GM23338 (cell line): ENCODE measurements around the gene HBB. TPM values are rescaled to one million over a fixed set of nuclear protein-coding genes. Genes with fewer than 3 reads are reported as not detected.
A peak's percentile ranks its signal among the peaks of the same experiment; 100 is the strongest.

Experiments
- ATAC-seq: fragments of 200-7000 bp; cut with Tn5 transposase; 3 replicates; pipeline ENCODE4 v1.9.1; 2020
- DNase-seq: peaks from one replicate; pipeline ENCODE4 v3.0.0-alpha.2; 2015; ENCODE audit warnings: low spot score
- H2AFZ ChIP-seq: fragments of 200-600 bp; sonication (generic); 2 replicates; pipeline ENCODE4 v1.8.0; 2016; ENCODE audit warnings: antibody characterized with exemption, mild to moderate bottlenecking, moderate library complexity
- H3F3A ChIP-seq: fragments of 200-600 bp; sonication (generic); replicated peaks from 2 replicates; pipeline ENCODE4 v1.8.0; 2017; ENCODE audit warnings: antibody characterized with exemption, mixed run types, low read depth
- H3K27ac ChIP-seq: fragments of 200-600 bp; sonication (generic); 2 replicates; pipeline ENCODE4 v1.6.1; 2016; ENCODE audit warnings: low read depth
- H3K27me3 ChIP-seq: fragments of 200-600 bp; sonication (generic); 2 replicates; pipeline ENCODE4 v1.8.0; 2016; ENCODE audit warnings: mild to moderate bottlenecking, mixed run types, moderate library complexity; ENCODE audit not compliant: insufficient read depth
- H3K36me3 ChIP-seq: fragments of 200-600 bp; sonication (generic); 2 replicates; pipeline ENCODE4 v1.8.0; 2016; ENCODE audit warnings: mild to moderate bottlenecking; ENCODE audit not compliant: insufficient read depth
- H3K4me1 ChIP-seq: fragments of 200-600 bp; sonication (generic); 2 replicates; pipeline ENCODE4 v1.8.0; 2016; ENCODE audit warnings: mild to moderate bottlenecking, moderate library complexity; ENCODE audit not compliant: insufficient read depth
- H3K4me2 ChIP-seq: fragments of 200-600 bp; sonication (generic); 2 replicates; pipeline ENCODE4 v1.7.1; 2017; ENCODE audit warnings: mixed run types
- H3K4me3 ChIP-seq: fragments of 200-600 bp; sonication (generic); 2 replicates; pipeline ENCODE4 v1.6.1; 2016; ENCODE audit warnings: mixed run types
- H3K79me2 ChIP-seq: fragments of 200-600 bp; sonication (generic); replicated peaks from 2 replicates; pipeline ENCODE4 v1.8.0; 2017; ENCODE audit warnings: mild to moderate bottlenecking; ENCODE audit not compliant: insufficient read depth
- H3K9me2 ChIP-seq: fragments of 200-600 bp; sonication (generic); 2 replicates; pipeline ENCODE4 v1.8.0; 2017; ENCODE audit not compliant: insufficient read depth
- H4K20me1 ChIP-seq: fragments of 200-600 bp; sonication (generic); replicated peaks from 2 replicates; pipeline ENCODE4 v1.8.0; 2017; ENCODE audit warnings: mild to moderate bottlenecking; ENCODE audit not compliant: insufficient read depth
- H3K27ac Mint-ChIP-seq: 2 replicates; pipeline ENCODE4 v1.8.0; 2020; ENCODE audit warnings: inconsistent platforms, mild to moderate bottlenecking, moderate library complexity, mixed read lengths
- H3K27me3 Mint-ChIP-seq: 3 replicates; pipeline ENCODE4 v1.8.0; 2022; ENCODE audit warnings: low read depth, mild to moderate bottlenecking, moderate library complexity, mixed read lengths, inconsistent platforms; ENCODE audit not compliant: insufficient read depth, poor library complexity
- H3K36me3 Mint-ChIP-seq: 3 replicates; pipeline ENCODE4 v1.8.0; 2021; ENCODE audit warnings: low read depth, mild to moderate bottlenecking, inconsistent platforms, moderate library complexity, mixed read lengths
- H3K4me1 Mint-ChIP-seq: 3 replicates; pipeline ENCODE4 v1.8.0; 2020; ENCODE audit warnings: mild to moderate bottlenecking, inconsistent platforms, mixed read lengths
- H3K4me3 Mint-ChIP-seq: 3 replicates; pipeline ENCODE4 v1.8.0; 2021; ENCODE audit warnings: moderate library complexity, mild to moderate bottlenecking, inconsistent platforms, mixed read lengths
- H3K9me3 Mint-ChIP-seq: 3 replicates; pipeline ENCODE4 v1.8.0; 2020; ENCODE audit warnings: moderate library complexity, mild to moderate bottlenecking, inconsistent platforms, mixed read lengths
- EZH2phosphoT487 ChIP-seq: fragments of 200-600 bp; sonication (generic); IDR thresholded peaks from one replicate; pipeline ENCODE4 v1.8.1; 2018; ENCODE audit warnings: antibody characterized with exemption; ENCODE audit not compliant: unreplicated experiment
- NANOG ChIP-seq: IDR thresholded peaks from 2 replicates; pipeline ENCODE4 v1.6.1; 2016; ENCODE audit warnings: antibody characterized with exemption, borderline replicate concordance
- POLR2AphosphoS5 ChIP-seq: IDR thresholded peaks from 2 replicates; pipeline ENCODE4 v1.6.1; 2016; ENCODE audit warnings: antibody characterized with exemption, low read depth
- ZNF114 ChIP-seq: fragments of 250-450 bp; sonication (Bioruptor Pico); IDR thresholded peaks from 2 replicates; pipeline ENCODE4 v1.5.0; 2020; ENCODE audit warnings: mild to moderate bottlenecking, moderate library complexity
- polyA plus RNA-seq: library from polyadenylated mRNA; unstranded; fragments of >200 nt; fragmentation: Nextera tagmentation; extraction: Ambion mirVana; gene quantifications from 2 replicates; pipeline ENCODE4 v1.2.1, GENCODE V29; 2016
- total RNA-seq: library from RNA; depleted of rRNA; stranded (reverse); fragments of >200 nt; shearing (Covaris generic); gene quantifications from 2 replicates; pipeline ENCODE4 v1.2.3, GENCODE V29; 2014
- TF ChIP-seq, protein P1 (sequence below), 2 experiments: fragments of 200-600 bp in 1 of 2; sonication (generic) in 1 of 2; conservative IDR thresholded peaks; 2 replicates each; pipeline versions ENCODE4 v1.5.1 to v1.6.1; 2016 to 2017; ENCODE audit warnings: antibody characterized with exemption in 2 of 2, low read depth in 2 of 2, mild to moderate bottlenecking in 2 of 2, moderate library complexity in 1 of 2
- TF ChIP-seq, protein P2 (sequence below): IDR thresholded peaks from one replicate; pipeline ENCODE4 v1.6.1; 2018; ENCODE audit warnings: antibody characterized with exemption; ENCODE audit not compliant: unreplicated experiment
- TF ChIP-seq, protein P3 (sequence below): fragments of 250-450 bp; sonication (Bioruptor Pico); IDR thresholded peaks from 2 replicates; pipeline ENCODE4 v1.5.0; 2020; ENCODE audit warnings: mild to moderate bottlenecking, moderate library complexity

HBB gene
- total and polyA plus RNA-seq, 2 experiments from 2014 or later, result not detected

DNA sequence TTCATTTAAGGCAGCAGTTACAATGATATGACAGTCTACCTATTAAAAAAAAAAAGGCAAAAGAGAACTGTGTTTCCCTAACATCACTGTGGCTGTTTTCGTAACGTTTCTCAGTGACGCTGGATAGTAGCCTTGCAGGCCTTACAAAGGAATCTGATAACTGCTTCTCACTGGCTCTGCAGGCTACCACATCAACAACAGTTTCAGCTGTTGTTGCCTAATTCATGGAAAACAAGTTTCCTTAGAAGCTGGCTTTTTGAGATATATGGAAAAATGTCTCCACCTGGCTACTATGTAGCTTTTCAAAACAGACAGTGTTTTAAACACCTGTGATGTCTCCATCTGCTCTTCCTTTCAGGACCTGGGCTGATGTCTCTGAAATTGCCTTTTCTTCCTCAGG lies 30.1 kb downstream of the HBB start (continued):
- TF ChIP-seq NANOG (no peak), POLR2AphosphoS5 (no peak), ZNF114 (no peak), EZH2phosphoT487 (no peak)
- TF ChIP-seq, protein P1, sequence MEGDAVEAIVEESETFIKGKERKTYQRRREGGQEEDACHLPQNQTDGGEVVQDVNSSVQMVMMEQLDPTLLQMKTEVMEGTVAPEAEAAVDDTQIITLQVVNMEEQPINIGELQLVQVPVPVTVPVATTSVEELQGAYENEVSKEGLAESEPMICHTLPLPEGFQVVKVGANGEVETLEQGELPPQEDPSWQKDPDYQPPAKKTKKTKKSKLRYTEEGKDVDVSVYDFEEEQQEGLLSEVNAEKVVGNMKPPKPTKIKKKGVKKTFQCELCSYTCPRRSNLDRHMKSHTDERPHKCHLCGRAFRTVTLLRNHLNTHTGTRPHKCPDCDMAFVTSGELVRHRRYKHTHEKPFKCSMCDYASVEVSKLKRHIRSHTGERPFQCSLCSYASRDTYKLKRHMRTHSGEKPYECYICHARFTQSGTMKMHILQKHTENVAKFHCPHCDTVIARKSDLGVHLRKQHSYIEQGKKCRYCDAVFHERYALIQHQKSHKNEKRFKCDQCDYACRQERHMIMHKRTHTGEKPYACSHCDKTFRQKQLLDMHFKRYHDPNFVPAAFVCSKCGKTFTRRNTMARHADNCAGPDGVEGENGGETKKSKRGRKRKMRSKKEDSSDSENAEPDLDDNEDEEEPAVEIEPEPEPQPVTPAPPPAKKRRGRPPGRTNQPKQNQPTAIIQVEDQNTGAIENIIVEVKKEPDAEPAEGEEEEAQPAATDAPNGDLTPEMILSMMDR (conservative IDR thresholded peaks at IDR 0.05; ENCODE audit: low read depth in 2 of 2), result no peak
- TF ChIP-seq, protein P2, sequence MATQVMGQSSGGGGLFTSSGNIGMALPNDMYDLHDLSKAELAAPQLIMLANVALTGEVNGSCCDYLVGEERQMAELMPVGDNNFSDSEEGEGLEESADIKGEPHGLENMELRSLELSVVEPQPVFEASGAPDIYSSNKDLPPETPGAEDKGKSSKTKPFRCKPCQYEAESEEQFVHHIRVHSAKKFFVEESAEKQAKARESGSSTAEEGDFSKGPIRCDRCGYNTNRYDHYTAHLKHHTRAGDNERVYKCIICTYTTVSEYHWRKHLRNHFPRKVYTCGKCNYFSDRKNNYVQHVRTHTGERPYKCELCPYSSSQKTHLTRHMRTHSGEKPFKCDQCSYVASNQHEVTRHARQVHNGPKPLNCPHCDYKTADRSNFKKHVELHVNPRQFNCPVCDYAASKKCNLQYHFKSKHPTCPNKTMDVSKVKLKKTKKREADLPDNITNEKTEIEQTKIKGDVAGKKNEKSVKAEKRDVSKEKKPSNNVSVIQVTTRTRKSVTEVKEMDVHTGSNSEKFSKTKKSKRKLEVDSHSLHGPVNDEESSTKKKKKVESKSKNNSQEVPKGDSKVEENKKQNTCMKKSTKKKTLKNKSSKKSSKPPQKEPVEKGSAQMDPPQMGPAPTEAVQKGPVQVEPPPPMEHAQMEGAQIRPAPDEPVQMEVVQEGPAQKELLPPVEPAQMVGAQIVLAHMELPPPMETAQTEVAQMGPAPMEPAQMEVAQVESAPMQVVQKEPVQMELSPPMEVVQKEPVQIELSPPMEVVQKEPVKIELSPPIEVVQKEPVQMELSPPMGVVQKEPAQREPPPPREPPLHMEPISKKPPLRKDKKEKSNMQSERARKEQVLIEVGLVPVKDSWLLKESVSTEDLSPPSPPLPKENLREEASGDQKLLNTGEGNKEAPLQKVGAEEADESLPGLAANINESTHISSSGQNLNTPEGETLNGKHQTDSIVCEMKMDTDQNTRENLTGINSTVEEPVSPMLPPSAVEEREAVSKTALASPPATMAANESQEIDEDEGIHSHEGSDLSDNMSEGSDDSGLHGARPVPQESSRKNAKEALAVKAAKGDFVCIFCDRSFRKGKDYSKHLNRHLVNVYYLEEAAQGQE, result no peak

DNA sequence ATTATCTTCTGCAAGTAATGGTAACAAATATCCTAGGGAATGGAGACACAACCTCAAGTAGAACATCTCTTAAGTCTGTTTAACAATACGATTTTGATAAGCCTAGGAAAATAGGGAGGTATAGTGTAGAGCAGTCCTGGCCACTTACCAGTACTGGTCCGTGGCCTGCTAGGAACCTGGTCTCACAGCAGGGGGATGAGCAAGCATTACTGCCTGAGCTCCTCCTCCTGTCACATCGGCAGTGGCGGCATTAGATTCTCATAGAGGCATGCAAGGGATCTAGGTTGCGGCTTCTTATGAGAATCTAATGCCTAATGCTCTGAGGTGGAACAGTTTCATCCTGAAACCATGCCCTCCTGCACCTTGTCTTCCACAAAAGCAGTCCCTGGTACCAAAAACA lies 30.8 kb downstream of the HBB start:
- no peaks in the 10 kb centered on the region for H3K79me2 ChIP-seq
- no peak overlapping the region for H3K27ac ChIP-seq
- H2AFZ ChIP-seq, result peak overlapping the region; percentile 0; the same call in 1 of the 2 replicates
- H3K4me1 ChIP-seq, result no peaks in the 10 kb centered on the region
- no peak overlapping the region for H3K4me3 ChIP-seq
- no peak overlapping the region for H3K4me2 ChIP-seq
- Mint-ChIP-seq H3K27ac (no peak overlapping the region), H3K4me3 (no peak overlapping the region), H3K9me3 (peaks cover 7% of the 10 kb centered on the region; the same call in 2 of the 3 replicates), H3K36me3 (no peaks in the 10 kb centered on the region), H3K27me3 (peaks cover 2% of the 10 kb centered on the region), H3K4me1 (peaks cover 8% of the 10 kb centered on the region; the same call in 2 of the 3 replicates)
- ATAC-seq (peak; percentile 79), DNase-seq (peak; percentile 23)
- H3K9me2 ChIP-seq, result no peaks in the 10 kb centered on the region
- no peaks in the 10 kb centered on the region for H3K27me3 ChIP-seq
- H4K20me1 ChIP-seq, result no peaks in the 10 kb centered on the region
- H3F3A ChIP-seq, result no peaks in the 10 kb centered on the region
- no peaks in the 10 kb centered on the region for H3K36me3 ChIP-seq
- TF ChIP-seq, protein P2, result no peak
- TF ChIP-seq, protein P3, sequence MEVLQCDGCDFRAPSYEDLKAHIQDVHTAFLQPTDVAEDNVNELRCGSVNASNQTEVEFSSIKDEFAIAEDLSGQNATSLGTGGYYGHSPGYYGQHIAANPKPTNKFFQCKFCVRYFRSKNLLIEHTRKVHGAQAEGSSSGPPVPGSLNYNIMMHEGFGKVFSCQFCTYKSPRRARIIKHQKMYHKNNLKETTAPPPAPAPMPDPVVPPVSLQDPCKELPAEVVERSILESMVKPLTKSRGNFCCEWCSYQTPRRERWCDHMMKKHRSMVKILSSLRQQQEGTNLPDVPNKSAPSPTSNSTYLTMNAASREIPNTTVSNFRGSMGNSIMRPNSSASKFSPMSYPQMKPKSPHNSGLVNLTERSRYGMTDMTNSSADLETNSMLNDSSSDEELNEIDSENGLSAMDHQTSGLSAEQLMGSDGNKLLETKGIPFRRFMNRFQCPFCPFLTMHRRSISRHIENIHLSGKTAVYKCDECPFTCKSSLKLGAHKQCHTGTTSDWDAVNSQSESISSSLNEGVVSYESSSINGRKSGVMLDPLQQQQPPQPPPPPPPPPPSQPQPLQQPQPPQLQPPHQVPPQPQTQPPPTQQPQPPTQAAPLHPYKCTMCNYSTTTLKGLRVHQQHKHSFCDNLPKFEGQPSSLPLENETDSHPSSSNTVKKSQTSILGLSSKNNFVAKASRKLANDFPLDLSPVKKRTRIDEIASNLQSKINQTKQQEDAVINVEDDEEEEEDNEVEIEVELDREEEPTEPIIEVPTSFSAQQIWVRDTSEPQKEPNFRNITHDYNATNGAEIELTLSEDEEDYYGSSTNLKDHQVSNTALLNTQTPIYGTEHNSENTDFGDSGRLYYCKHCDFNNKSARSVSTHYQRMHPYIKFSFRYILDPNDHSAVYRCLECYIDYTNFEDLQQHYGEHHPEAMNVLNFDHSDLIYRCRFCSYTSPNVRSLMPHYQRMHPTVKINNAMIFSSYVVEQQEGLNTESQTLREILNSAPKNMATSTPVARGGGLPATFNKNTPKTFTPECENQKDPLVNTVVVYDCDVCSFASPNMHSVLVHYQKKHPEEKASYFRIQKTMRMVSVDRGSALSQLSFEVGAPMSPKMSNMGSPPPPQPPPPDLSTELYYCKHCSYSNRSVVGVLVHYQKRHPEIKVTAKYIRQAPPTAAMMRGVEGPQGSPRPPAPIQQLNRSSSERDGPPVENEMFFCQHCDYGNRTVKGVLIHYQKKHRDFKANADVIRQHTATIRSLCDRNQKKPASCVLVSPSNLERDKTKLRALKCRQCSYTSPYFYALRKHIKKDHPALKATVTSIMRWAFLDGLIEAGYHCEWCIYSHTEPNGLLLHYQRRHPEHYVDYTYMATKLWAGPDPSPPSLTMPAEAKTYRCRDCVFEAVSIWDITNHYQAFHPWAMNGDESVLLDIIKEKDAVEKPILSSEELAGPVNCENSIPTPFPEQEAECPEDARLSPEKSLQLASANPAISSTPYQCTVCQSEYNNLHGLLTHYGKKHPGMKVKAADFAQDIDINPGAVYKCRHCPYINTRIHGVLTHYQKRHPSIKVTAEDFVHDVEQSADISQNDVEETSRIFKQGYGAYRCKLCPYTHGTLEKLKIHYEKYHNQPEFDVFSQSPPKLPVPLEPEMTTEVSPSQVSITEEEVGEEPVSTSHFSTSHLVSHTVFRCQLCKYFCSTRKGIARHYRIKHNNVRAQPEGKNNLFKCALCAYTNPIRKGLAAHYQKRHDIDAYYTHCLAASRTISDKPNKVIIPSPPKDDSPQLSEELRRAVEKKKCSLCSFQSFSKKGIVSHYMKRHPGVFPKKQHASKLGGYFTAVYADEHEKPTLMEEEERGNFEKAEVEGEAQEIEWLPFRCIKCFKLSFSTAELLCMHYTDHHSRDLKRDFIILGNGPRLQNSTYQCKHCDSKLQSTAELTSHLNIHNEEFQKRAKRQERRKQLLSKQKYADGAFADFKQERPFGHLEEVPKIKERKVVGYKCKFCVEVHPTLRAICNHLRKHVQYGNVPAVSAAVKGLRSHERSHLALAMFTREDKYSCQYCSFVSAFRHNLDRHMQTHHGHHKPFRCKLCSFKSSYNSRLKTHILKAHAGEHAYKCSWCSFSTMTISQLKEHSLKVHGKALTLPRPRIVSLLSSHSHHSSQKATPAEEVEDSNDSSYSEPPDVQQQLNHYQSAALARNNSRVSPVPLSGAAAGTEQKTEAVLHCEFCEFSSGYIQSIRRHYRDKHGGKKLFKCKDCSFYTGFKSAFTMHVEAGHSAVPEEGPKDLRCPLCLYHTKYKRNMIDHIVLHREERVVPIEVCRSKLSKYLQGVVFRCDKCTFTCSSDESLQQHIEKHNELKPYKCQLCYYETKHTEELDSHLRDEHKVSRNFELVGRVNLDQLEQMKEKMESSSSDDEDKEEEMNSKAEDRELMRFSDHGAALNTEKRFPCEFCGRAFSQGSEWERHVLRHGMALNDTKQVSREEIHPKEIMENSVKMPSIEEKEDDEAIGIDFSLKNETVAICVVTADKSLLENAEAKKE (CRISPR knock-in tag), result no peak
- TF ChIP-seq, protein P1 (conservative IDR thresholded peaks at IDR 0.05; ENCODE audit: low read depth in 2 of 2), result no peak
